ENCODE measurements around the gene STX3.
A peak's percentile ranks its signal among the peaks of the same experiment; 100 is the strongest.
"Not testable (repeated sequence)": the region's sequence is repeated elsewhere in the genome, so short reads cannot be mapped to it uniquely, and the experiment has no call there.

Gene STX3

DNA sequence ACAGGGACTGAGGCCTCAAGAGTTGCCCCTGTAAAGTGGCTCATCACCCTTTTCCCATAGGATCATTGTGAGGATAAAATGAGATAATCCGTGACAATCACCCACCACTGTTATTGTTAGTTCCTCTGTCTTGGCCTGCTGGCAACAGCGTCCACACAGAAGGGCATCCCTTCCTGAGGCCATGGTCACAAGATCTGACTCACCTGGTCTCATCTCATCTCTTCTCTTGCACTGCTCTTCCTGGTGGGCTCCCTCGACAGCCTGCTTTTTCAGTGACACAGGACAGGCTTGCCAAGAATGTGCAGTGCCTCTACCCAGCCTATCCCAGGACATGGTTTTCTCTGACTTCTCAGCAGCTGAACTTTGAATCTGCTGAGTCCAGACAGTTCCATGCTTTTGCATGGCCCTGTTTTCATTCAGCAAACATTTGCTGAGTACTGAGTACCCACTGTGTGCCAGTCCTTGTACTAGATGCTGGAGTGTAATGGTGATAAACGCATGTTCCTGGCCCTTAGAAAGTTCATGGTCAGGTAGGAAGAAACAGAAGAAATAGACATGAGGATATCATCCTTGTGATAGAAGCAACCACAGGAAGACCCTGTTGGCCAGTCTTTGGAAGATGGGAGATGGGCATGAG, 3.3 kb downstream of the STX3 start:
- no peak for ATAC-seq

DNA sequence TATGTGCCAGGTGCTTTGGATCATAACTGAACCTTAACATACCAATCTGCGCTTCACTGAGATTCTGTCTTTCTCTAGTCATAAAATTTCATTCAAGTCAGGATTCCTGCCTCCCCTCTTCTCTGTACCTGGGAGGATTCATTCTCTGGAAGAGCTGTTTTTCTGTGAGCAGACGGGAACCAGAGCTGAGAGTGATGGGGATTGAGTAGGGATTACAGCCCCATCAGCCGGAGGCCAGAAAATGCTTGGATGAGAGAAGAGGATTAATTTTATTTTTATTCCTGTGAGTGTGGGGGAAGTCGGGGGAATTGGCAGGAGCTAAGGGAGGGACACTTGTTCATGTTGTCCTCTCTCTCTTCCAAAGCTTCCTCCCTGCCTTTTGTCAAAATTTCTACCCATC, 4.7 kb downstream of the STX3 start:
- no peak for ATAC-seq

DNA sequence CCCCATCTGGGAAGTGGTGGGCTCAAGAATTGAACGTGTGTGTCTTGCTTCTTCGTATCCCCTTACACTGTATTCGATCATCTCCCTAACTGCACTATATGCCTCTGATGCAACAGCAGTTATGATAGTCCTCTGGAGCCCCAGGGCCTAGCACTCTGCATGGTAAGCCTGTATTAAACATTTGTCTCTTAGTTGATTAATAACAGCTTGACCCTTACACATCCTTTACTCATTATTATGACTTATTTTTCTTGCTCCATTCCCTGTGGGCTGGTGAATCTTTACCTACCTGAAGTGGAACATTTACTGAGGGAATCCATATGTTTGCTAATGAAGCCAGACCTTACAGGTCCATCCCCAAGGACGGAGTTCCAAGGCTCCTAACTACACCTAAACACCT, 5.6 kb downstream of the STX3 start:
- ATAC-seq: no peak

DNA sequence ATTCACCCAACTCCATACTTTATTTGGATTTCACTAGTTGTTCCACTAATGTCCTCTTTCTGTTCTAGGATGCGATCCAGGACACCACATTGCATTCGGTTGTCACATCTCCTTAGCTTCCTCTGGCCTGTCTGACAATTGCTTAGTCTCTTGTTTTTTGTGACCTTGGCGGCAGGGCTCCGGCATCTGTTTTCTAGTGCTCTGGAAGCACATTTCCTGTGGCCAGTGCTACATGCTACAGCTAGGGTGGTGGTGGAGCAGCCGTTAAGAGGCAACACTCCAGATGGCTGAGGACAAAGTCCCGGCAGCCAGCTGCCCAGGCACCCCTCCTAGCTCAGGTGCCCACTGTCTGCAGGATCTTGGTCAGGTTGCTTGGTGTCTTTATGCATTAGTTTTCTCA, 6.8 kb downstream of the STX3 start:
- no peak for ATAC-seq

DNA sequence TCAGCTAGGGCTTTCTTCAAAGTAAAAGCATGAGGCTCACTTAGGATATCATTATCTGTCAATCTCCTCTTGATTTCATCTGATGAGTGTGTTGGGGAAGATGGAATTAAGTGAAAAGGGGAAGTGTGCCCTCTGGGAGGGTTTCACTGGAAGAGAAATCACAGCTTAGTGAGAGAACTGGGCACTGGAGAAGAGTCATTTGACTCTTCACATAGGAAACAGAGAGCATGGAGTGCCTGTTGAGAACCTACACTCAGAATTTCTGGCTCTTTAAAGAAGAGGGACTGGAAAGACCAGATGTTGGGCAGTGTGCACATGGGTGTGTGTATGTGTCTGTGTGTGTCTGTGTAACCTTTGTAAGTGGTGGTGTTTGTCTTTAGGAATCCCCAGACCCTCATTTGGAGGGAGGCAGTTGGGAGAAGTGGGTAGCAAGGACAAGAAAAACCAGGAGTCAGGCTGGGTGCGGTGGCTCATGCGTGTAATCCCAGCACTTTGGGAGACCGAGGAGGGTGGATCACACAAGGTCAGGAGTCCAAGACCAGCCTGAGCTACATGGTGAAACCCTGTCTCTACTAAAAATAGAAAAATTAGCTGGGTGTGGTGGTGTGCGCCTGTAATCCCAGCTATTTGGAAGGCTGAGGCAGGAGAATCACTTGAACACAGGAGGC, 10.0 kb downstream of the STX3 start:
- ATAC-seq: no peak

DNA sequence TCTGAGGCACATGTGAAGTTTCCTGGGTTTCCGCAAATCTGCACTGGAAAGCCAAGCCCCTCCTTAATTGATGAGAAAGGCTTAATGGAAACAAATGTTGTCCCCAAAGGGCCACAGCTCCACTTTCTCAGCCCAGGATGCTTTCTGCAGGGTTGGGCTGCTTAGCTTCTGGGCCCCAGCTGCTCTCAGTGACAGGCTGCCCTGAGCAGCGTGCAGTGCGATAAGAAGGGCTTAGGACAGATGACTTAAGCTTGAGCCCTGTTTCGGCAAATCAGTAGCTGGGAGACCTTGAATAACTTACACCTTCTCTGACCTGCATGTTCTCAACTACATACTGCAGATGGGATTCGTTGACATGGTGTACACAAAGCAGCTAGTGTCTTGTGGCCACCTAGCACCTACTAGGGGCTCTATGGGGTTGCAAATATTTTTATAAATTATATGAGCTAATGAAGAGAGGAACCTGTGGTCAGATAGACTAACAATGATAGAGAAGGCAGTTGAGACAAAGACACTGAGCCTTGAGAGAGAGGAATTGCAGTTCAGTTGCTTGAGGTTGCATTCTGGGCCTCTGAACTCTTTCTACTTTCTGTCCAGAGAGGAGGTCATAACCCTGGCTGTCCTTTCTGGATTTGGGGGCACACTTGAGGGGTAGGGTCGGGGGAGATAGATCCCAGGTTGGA, 11.5 kb downstream of the STX3 start:
- no peak for ATAC-seq

DNA sequence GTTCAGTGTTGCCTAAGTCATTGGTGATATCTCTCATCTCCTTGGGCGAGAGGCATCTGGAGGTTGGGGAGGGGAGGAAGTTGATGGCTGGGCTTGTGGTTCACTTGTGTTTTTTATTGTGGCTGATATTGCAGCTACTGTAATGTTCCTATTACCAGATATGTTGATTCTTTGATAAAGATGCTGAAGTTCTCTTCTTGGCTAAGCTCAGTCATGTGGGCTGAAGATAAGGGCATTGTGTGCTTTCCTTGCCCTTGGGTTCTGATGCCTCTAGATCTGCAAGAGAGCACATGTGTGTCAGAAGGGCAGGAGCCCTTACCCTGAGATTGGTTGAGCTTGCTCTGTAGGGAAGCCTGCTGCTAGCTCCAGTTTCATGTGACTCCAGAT, 12.0 kb downstream of the STX3 start:
- ATAC-seq: no peak

DNA sequence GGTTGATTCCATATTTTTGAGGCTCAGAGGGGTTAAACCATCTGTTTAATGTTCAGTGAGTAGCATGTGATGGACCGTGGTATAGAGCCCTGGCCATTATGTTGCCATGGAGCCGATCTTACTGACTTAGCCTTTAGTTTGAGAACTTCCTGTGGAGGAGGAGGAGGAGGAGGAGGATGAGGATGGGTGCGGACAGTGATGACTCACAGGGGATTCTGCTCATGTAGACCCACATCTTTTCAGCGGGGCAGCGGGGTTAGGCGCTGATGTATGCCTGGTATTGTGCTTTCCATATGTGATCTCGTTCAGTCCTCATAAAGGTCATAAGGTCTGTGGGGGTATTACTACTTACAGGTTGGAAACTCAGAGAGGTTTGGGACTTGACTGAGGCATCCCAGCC, 13.9 kb downstream of the STX3 start:
- no peak for ATAC-seq

DNA sequence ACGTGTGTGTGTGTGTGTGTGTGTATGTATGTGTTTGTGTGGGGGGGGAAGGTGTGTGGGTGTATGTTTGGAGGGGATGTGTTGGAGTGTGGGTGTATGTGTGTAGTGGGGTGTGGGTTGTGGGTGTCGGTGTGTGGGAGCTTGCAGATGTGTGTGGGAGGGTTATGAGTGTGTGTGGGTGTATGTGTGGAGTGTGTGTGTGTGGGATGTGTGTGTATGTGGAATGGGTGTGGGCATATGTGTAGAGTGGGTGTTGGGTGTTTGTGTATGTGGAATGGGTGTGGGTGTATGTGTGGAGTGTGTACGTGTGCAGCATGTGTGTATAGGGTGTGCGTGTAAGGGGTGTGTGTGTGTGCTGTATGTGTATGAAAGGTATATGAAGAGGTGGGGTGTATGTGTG, 14.7 kb downstream of the STX3 start:
- no peak for ATAC-seq

DNA sequence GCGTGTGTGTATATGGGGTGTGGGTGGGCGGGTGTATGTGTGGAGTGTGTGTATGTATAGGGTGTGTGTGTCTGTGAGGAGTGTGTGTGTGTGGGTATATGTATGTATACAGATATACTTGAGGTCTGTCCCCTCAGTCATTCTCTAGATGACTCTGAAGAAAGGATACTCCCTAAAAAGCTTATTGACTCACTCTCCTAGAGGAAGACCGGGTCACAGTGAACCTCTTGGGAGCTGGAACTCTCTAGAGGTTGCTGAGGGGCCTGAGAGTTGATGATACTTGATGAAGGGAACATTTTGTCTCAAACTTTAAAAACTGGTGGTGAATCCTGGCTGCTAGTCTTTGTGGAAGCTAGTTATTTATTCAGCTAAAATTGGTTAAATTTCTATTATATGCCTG, 15.1 kb downstream of the STX3 start:
- ATAC-seq: no peak

DNA sequence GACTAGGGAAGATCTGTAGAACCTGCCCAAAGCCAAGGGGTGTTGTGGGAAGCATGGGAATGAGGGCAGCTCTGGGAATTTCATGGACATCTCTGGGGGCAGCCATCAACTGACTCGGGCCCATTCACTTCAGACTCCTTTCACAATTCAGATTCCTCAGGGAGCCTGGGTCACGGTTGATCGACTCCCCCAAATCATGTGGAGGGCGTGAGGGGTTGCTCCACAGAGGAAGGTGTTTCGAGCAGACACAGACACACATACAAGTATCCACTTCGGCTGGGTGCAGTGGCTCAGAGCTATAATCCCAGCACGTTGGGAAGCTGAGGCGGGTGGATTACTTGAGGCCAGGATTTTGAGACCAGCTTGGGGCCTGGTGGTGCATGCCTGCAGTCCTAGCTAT, 15.7 kb downstream of the STX3 start:
- ATAC-seq: no peak

DNA sequence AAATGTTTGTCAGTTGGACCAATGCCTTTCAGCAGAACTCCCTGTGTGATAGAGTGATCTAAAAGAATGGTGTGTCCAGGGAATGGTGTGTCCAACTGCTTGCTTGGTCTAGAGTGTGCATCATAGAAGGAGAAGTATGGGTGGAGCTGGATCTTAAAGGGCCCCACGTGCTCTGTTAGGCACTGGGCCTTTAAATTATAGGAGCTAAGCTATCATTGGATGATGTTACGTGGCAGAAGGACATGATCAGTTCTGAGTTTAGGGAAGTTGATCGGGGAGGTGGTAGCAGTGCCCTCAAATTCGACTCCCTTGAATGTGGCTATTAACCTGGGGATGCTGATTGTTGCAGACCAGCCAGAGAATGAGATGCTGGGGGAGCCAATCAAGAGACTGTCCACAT, 16.4 kb downstream of the STX3 start:
- no peak for ATAC-seq

DNA sequence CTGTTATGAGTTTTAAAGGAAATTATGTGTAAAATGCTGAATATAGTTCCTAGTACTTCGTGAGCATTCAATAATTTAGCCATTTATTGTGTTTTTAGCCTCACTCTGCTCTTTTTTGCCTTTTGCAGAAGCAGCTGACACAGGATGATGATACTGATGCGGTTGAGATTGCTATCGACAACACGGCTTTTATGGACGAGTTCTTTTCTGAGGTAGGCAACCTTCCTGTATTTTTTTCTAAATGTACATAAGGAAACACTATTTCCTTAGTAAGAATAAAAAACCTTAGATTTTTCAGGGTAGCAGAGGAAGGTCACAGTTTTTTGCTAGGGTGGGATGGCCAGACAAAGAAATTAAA, 17.9 kb downstream of the STX3 start:
- ATAC-seq: no peak

DNA sequence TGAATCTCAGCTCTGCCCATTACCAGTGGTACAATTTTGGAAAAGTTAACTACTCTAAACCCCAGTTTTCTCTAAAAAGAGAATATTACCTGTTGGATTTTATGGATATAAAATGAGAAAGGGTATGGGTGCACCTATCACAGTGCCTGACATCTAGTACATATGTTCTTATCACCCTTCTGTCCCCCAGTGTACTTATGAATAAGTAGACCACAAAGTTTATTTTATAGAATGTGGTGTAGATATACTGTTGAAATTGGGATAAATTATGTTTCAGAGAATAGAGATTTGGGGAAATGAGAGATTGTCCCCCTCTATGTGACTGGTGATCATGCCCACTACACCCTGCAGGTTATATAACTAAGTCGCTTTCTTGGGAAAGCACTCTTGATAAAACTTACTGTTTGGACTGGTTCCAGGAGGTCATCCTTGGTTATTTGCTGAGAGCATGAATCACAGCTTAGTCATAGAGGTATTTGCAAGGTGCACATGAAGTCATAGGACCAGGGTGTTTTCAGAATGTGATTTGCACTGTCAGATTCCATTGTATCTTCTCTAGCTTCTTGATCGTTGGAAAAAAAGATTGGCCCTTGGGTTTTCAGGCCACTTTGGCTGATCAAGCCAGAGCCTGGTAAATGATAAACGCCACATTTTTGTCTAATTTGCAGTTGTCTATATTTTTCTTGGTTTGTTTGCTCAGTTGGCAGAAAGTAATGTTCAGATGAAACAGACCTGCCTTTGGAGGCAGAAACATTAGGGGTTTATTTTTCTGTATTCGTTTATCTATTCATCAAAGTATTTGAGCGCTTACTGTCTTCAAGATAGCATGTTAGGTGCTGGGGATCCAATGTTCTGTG, 21.3 kb downstream of the STX3 start:
- ATAC-seq: peak; percentile 43 to 48

DNA sequence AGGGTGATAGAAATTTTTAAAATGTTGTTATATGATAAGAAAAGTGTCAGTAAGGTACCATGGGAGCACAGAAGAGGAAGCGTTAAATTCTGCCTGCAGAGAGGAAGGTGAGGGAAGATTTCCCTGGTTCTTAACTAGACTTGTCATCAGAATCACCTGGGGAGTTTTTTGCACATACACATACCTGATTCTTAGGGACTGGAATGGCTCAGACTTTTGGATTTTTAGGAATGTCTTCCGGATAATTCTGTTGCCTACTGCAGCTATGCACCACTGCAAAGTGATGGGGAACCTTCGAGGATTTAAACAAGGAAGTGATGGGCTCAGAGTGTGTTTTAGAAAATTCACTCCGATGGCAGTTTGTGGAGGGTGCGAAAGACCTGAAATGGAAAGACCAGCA, 21.9 kb downstream of the STX3 start:
- ATAC-seq: no peak

DNA sequence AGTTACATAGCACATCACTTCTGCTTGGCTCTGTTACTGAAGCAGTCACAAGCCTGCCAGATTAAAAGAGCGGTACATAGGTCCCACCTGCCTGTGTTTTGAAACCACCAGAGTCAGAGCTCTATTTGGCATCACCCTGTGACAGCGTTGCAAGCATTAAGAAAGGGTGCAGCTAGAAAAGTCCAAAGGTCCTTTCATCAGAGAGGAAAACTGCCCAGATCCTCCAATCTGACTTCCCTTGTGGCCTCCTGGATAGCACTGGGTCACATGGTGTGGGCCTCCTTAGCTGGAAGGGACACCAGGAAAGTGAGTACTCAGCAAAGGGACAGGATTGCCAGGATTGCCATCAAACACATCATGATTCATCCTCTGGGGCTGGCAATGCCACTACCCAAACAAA, 22.9 kb downstream of the STX3 start:
- ATAC-seq: no peak

DNA sequence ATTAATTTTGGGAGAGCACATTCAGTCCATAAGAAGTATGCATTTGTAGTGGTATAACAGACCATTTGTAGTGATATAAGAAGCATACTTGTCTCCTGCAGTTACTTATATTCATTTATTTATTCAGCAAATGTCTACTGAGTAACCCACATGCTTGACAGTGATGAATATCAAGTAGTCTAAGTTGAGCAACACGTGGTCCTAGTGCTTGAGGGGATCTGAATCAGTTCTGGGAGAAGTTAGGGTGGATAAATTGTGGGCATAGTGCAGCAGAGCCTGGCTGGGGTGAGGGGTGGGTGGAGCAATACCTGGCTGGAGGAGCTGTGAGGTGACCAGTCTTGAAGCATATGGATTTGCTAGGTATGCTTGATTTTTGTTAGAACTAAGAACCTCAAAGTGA, 24.3 kb downstream of the STX3 start:
- ATAC-seq: no peak

DNA sequence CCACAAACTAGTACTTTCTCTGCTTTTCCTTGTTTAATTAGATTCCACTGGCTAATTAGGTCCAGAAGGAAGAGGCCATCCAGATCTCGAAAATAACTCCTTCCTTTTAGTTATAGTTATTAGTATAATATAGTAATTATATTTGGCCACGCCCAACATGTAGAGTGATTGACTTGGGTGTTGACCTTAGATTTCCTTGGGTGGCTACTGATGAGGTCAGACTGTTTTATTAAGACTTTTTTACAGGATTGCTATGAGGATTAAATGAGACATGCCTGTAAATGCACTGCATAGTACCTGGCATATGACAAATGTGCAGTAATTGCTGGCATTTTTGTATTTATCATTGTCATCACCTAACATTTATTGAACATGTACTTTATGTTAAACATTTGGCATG, 26.9 kb downstream of the STX3 start:
- ATAC-seq: no peak

DNA sequence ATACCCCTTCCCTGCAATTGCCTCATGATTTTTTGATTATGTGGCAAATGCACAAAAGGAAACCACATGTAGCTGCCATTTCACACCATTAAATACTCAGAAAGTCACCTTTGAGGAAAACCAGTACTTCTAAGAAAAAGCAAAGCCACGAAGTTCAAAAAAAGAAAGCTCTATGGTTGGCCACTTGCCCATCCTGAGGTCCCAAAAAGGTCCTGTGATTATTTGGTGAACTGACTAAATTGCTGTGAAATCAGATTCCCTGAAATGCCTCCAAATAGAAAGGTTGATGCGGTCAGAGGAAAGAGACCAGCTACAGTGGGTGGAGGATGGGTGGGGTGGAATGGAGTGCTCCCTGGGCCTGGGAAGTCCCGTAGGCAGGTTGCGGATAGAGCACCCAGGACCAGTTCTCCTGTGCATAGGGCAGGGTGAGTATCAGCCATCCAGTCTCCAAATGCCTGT, 28.5 kb downstream of the STX3 start:
- ATAC-seq: no peak

DNA sequence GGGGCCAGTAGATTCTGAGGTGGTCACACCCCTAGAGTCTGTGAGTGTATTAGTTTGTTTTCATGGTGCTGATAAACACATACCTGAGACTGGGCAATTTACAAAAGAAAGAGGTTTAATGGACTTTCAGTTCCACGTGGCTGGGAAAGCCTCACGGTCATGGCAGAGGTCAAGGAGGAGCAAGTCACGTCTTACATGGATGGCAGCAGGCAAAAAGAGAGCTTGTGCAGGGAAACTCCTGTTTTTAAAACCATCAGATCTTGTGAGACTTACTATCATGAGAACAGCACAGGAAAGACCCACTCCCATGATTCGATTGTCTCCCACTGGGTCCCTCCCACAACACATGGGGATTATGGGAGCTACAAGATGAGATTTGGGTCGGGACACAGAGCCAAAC, 29.3 kb downstream of the STX3 start:
- ATAC-seq: not testable (repeated sequence)

DNA sequence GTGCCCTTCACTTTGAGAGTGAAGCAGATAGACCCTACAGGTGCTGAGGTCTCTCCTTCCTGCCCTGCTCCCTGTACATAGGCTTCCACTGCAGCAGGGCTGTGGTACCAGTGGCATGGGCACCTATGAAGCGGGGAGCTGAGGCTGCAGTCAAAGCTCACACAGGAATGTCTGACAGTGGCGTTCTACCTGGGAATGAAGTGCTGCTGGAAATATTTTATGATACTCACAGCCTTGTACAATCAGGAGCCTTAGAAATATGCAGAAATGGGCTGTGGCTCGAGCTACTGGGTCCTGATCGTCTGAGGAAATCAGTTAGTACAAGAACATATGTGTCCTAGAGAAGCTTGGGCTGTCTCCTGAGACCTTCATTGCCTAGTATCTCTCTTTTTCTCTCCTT, 30.6 kb downstream of the STX3 start:
- no peak for ATAC-seq

DNA sequence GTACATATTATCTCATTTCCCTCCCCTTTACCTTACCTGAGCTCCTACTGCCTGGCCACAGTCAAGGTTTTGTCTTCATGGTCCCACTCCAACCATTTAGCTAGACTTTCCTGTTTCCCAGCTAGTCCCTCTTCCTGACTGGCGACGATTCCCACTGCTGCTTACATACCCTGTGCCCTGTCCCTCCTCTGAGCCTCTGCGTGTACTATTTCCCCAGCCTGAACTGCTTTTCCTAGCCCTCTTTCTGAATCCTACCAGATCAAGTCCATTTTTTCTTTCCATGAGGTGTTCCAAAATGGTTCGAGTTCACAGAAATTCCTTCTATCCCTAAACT, 32.0 kb downstream of the STX3 start:
- ATAC-seq: no peak

DNA sequence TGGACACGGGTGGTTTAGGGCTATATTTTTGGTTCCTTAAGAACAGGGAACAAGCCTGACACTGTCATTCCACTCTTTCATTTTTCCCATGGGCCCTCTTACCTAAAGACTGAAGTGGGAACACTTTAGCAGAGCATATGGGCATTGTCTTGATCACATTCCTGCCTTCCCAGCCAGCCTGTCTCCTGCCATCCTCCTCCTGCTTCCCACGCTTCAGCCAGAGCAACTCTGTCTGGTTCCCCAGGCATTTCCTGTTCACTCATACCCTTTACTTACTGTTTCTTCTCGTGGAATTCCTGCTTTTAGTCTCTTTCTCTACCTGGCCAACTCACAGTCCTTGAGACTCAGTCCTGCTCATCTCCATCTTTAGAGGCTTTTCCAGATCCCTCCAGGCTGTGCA, 32.6 kb downstream of the STX3 start:
- no peak for ATAC-seq

DNA sequence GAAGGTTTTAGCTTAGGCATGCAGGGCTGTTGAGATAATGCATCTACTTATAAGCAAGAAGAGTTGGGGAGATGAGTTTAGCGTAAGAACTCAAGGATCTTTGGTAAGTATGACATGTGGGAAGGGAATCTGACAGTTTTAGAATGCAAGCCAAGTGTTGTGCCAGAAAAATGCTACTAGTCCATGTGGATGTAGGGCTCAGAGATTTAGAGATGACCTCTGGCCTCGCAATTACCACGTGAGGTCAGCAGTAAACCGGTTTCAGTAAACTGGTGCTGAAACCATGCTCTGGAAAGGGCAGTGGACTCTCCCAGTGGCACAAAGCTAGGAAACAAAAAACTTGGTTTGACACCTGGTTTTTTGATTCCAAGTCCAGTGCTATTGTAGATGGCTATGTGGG, 36.5 kb downstream of the STX3 start:
- no peak for ATAC-seq

Measured in activated CD4-positive, CD25-positive, alpha-beta regulatory T cell treated with anti-CD3 and anti-CD28 coated beads, Interleukin-2, amount 50 U/mL, for 24 hours (primary cell).